Iris pigment epithelial cell (primary cell): ENCODE results near the gene PLBD2.

Experiments
- DNase-seq: peaks from one replicate; pipeline ENCODE4 v3.0.0-alpha.2; 2011; ENCODE audit warnings: low read depth

Gene PLBD2, protein sequence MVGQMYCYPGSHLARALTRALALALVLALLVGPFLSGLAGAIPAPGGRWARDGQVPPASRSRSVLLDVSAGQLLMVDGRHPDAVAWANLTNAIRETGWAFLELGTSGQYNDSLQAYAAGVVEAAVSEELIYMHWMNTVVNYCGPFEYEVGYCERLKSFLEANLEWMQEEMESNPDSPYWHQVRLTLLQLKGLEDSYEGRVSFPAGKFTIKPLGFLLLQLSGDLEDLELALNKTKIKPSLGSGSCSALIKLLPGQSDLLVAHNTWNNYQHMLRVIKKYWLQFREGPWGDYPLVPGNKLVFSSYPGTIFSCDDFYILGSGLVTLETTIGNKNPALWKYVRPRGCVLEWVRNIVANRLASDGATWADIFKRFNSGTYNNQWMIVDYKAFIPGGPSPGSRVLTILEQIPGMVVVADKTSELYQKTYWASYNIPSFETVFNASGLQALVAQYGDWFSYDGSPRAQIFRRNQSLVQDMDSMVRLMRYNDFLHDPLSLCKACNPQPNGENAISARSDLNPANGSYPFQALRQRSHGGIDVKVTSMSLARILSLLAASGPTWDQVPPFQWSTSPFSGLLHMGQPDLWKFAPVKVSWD

DNA sequence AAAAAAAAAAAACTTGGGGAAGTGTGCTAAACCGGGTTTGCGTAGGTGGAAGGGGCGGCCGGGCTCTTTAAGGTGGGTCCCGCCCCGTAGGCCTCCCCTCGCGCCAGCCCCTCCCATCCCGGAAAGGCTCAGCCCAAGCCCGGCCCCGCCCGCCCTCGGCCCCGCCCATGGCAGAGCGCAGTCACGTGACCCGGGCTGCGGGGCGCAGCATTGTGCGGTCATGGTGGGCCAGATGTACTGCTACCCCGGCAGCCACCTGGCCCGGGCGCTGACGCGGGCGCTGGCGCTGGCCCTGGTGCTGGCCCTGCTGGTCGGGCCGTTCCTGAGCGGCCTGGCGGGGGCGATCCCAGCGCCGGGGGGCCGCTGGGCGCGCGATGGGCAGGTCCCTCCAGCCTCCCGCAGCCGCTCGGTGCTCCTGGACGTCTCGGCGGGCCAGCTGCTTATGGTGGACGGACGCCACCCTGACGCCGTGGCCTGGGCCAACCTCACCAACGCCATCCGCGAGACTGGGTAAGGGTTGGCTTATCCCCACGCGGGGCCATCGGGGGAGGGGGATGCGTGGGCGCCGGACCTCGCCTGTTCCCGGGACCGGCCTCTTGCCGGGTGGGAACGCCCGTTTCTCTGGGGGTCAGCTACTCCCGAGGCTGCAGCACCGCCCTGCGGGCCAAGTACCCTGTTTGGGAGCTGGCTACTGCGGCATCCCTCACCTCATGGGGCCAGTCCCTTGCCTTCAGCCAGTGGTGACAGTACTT, at the start of gene PLBD2:
Gene PLBD2 (plus strand): TSS at position 207 of the 752 bp plus-strand sequence. CDS start 14 bp downstream, at position 221.
- DNase-seq: peak; percentile 92

DNA sequence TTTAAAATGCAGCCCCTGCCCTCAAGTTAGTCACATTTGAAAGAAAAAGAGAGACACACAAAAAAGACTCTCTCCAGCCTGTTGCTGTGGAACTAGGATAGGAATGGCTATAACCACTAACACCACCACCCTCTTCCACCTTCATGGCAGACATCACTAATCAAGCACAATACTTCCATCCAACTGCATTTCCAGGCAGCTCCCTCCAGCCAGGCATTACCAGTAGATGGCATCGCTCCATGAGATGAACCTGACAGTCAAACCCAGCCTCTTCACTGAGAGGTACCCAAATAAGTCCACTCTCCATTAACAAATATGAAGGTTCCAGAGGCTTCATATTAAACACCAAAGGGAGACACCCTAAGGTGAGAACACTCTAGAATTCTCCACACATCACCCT, 47.9 kb upstream of the PLBD2 start:
- DNase-seq: peak; percentile 36

DNA sequence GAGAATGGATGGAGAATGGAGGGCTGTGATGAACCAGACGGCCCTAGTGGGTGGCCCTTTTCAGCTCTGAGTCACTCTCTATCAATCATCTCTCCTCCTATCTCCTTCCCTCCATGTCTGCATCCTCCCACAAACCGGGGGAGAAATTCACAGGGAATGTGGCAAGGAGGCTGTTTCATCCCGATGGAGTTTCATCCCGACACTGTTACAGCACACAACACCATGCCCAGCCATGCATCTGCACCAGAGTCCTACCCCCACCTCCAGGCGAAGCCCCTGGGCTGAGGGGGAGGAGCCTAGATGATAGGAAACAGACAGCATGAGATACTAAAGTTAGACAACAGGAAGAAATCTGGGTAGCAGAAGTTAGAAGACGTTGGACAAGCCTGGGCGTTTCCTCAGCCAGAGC, 44.3 kb upstream of the PLBD2 start:
- no peak for DNase-seq

DNA sequence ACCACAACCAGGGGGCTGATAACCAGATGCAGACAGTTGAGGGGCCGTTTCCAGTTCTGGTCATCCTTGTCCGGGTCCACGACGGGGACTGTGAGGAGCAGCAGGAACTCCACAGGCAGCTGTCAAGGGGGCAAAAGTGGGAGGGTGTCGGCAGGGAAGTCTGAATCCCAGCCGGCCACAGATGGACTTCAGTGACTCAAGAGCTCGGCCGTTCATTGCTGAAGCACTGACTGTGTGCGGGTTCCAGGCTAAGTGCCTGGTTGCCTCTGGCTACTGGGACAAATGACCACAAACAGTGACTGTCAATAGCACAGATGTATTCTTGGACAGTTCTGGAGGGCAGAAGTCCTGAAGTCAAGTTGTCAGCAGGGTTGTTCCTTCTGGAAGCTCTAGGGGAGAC, 43.0 kb upstream of the PLBD2 start:
- no peak for DNase-seq

DNA sequence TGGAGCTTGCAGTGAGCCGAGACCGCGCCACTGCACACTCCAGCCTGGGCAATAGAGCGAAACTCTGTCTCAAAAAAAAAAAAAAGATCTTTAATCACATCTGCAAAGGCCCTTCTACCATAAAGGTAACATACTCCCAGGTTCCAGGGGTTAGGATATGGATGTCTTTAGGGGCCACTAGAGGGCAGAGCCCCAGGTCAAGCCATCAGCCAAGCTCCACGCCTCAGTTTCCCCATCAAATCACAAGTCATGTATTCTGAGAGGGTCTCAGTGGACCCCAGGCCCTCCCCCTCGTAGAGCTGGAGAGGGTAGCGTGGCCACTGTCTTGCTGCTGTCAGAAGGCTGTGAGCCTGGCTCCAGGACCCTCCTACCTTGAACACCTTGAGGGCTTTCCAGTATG, 42.2 kb upstream of the PLBD2 start:
- no peak for DNase-seq

DNA sequence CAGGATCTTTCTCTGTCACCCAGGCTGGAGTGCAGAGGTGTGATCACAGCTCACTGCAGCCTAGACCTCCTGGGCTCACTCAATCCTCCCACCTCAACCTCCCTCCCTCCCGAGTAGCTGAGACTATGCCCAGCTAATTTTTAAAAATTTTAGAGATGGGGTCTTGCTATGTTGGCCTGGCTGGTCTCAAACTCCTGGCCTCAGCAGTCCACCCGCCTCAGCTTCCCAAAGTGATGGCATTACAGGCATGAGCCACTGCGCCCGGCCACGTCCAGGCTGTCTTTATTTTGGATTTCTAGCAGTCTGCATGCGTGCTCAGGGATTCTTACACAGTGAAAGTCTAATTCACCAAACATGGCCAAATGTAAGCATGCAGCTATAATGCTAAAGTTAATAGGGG, 41.3 kb upstream of the PLBD2 start:
- no peak for DNase-seq

DNA sequence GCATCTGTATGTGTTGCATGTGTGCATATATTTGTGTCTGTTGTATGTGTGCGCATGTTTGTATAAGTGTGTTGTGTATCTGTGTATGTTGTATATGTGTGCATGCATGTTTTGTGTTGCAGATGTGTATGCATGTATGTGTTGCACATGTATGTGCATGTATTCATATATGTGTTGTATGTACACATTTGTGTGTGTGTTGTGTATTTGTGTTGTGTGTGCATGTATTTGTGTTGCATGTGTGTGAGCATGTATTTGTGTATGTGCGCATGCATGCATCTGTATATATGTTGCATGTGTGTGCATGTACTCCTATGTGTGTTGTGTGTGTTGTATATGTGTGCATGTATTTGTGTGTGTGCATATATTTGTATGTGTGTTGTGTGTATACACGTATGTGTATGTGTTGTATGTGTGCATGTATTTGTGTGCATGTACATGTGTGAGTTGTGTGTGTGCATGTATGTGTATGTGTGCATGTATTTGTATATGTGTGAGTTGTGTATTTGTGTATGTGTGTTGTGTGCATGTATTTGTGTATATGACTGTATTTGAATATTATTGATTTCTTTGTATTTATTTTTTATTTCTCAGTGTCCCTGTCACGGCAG, 40.2 kb upstream of the PLBD2 start:
- DNase-seq: no peak

DNA sequence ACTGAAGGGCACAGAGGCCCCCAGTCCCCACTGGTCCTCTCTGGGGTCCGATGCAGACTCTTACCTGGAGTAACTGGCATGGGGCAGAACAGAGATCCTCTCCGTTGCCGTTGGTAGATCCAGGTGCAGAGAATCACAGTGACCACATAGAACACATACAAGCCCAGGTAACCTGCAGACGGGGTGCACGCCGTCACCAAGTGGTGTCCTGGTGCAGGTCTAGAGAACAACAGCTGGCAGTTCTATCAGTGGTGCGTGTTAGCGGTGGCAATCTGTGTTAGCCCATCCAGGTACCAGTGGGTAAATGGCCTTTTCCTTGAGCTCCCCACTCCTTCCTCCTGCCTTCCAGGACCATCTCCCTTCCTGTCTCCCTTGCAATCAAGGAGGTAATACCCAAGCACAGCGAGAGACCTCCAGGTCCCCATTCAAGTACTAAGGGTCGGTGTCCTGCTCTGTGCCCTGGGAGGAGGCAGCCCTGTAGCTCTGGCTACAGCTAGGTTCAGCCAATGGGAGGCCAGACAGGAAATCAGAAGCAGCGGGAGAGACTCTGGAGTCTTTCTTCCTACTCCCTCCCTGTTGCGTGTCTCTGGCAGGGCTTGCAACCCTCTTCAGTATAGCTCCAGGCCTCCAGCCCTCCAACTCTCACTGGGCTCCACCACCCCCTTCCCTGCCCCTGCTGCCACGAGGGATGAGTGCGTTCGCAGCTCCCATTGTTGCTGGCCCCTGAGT, 39.3 kb upstream of the PLBD2 start:
- DNase-seq: no peak

DNA sequence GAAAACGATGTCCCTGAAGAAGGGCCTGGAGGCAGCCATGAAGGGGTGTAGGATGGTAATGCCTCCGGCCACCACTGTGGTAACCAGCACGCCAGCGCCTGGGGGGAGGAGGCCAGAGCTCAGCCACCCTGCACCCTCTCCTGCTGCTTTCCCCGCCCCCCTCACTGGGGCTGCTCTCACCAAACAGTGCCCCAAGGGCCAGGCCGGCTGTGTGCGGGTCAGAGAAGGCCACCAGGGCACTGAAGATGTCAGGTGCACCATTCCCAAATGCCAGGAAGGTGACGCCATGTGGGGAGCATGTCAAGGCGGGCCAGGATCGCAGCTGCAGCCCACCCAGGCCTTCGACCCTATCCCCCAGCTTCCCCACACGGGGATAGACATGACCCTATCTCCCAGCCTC, 38.0 kb upstream of the PLBD2 start:
- no peak for DNase-seq

DNA sequence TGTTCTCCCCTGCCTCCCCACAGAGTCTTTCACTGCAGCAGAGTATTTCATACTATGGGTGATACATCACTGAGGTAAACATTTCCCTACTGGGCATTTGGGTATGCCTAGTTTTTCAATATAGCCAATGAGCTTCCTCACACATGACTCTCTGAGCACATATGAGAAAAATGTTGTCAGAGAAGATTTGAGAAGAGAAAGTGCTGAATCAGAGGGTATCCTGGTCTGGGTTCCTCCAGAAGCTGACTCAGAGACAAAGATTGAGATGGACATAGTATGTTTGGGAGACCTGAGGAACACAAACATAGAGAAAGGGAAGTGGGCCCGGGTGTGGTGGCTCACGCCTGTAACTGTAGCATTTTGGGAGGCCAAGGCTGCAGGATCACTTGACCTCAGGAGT, 36.0 kb upstream of the PLBD2 start:
- peak; percentile 93 for DNase-seq

DNA sequence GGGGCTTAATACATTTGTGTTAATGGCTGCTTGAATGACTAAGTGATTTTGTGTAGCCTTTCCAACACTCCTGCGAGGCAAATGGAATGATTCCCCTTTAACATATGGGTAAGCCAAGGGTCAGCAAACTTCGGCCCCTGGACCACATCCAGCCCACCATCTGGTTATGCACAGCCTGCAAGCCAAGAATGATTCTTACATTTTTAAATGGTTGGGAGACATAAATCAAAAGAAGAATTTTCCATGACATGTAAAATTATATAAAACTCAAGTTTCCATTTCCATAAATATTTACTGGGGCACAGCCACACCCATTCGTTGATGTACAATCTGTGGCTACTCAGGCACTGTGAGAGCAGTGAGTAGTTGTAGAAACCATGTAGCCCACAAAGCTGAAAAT, 32.5 kb upstream of the PLBD2 start:
- peak; percentile 73 for DNase-seq

DNA sequence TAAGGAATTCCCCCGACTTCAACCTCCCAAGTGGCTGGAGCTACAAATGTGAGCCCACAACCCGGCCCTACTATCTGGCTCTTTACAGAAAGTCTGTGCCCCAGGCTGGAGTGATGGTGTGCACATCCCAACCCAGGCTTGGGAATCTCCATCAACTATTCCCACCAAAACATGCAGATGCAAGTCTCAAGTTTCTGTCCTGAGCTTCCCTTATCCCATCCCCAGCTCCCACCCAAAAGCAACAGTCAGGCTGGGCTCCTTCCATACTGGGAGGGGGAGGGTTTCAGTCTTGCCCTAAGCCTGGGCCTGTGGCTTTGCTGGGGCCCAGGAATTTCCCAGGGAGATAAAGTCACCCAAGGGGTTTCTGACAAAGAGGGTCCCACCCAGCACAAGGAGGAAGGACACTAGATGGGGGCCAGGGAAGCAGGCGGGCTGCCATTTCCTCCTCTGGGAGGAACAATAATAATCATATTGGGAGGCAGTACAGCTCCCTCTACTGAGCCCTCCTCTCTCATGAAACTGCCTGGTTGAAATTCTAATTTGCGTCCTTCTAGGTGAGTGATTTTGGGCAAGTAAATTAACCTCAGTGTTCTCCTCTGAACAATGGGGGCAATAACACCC, 31.5 kb upstream of the PLBD2 start:
- DNase-seq: no peak

DNA sequence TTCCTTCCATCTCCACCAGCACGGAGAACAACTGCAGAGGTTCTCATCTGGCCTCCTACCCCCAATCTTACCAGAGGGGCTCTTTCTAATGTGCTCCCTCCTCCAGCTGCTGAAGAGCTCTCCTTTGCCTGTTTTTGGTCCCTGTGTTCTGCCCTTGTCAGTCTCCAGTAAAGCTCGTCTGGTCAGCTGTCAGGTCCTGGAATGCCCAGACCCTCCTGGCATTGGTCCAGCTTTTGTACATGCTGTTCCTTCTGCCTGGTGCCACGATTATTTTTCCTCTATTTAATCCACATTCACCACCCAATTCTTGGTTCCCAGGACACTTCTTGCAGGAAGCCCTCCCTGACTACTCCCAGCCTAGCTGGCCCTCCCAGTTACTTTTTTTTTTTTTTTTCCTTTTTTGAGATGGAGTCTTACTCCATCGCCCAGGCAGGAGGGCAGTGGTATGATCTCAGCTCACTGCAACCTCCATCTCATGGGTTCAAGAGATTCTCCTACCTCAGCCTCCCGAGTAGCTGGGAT, 30.0 kb upstream of the PLBD2 start:
- no peak for DNase-seq

DNA sequence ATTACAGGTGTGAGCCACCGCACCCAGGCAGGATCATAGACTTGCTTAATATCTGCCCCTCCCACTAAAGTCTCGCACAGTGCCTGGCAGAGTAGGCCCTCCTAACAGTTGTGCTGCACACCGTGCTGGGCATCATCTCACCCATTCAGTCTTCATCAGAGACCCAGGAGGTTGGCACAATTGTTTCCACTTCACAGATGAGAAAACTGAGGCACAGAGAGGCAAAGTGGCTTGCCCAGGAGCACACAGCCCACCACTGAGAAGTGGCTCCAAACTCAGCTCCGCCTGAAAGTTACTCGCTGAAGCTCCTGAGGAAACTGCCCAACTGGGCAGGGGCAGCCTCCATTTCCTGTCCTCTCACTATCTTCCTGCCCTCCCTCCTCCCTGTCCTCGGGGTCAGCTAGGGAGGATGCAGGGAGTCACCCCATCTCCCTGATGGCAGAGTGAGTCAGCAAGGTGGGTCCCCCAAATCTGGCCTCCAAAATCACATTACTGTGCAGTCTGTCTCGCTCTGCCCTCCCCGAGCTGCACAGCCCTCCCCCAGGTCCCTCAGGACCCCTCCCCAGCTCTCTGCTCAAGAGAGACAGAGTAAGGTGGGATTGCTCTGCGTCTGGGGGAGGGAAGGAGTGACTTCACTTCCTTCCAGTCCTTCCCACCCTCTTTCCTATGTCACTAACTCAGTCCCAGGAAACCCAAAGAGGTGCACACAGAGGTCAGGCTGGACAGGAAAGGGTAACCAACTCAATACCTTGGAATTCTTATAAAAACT, 29.2 kb upstream of the PLBD2 start:
- DNase-seq: no peak

DNA sequence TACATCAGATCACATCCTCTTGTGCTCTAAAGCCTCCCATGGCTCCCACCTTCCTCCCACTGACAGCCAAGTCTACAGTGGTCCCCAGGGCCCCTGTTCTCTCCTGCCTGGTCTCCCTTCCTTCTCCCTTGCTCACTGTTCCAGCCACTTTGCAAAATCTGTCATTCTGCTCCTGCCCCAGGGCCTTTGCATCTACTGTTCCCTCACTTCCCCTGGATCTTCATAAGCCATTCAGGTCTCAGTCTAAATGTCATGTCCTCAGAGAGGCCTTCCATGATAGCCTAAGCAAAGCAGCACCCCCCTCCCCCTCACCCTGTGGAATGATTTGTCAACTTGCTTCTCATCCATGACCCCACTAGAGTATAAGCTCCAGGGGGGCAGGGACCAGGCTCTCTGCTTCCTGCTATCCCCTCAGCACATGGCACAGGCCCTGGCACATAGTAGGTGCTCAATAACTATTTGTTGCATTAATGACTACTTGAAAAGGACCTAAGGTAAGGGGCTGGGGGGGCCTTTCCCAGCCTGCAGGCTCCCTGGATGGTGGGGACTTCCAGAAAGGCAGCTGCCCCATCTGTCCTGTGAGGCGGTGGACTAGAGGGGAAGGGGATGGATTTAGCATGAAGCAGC, 28.5 kb upstream of the PLBD2 start:
- no peak for DNase-seq

DNA sequence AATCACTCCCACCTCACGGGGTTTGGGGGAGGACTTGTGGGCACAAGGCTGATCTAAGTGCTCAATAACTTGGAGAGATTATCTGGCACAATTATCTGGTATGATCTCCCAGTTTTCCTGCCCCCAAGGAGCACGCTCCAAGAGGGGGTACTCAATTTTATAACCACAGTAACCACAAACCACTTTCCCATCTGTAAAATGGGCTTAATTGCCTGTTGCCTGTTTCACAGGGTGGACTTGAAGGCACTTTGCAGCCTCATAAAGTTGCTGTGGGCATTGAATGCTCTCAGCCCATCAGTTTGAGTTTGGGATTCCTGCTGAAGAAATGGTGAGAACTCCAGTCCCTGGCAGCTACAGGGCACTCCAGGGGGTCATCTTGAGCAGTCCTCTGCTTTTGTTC, 27.9 kb upstream of the PLBD2 start:
- no peak for DNase-seq

DNA sequence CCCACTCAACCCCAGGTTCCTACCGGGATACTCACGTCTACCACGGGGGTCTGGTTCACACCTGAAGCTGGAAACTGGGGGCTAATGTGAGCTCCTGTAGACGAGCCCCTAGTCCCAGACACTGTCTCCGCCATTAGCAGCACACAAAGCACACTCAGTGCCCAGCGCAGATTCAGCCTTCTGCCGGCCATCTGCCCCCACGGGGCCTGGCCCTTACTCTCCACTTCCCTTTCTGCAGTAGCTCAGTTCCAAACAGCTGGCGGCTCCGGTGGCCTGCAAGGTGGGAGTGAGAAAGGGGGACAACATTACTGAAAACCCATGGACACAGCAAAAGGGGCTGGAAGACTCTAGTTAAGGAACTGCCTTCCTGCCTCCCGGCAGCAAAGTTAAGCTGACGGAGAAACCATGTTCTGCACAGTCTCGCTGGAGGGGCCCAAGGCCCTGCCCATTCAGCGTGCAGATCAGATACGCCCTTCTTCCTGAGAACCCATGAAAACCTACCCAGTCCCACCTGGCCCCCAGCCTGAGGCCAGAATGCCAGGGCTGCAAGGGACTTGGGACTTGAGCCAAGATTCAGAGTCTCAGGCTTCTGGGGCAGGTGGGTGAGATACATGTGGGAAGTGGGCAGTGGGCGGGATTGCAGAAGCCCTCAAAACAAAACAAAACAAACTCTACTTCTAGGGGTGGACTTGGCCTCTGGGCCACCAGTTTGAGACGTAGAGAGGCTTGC, 25.5 kb upstream of the PLBD2 start:
- no peak for DNase-seq

DNA sequence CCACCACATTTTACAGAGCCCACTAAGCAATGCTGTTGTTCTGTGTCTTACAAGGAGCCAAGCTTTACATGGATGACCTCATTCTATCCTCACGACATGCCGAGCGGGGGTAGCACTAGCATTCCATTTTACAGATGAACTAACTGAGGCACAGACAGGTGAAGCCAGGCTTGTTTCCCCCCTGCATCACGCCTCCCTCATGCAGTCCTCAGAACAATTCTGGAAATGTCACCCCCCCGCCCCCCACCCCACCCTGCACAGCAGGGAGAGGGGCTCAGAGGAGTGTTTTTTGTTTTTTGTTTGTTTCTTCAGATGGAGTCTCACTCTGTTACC, 25.0 kb upstream of the PLBD2 start:
- no peak for DNase-seq
